Measurements from ENCODE around the gene RAP1A.

DNA sequence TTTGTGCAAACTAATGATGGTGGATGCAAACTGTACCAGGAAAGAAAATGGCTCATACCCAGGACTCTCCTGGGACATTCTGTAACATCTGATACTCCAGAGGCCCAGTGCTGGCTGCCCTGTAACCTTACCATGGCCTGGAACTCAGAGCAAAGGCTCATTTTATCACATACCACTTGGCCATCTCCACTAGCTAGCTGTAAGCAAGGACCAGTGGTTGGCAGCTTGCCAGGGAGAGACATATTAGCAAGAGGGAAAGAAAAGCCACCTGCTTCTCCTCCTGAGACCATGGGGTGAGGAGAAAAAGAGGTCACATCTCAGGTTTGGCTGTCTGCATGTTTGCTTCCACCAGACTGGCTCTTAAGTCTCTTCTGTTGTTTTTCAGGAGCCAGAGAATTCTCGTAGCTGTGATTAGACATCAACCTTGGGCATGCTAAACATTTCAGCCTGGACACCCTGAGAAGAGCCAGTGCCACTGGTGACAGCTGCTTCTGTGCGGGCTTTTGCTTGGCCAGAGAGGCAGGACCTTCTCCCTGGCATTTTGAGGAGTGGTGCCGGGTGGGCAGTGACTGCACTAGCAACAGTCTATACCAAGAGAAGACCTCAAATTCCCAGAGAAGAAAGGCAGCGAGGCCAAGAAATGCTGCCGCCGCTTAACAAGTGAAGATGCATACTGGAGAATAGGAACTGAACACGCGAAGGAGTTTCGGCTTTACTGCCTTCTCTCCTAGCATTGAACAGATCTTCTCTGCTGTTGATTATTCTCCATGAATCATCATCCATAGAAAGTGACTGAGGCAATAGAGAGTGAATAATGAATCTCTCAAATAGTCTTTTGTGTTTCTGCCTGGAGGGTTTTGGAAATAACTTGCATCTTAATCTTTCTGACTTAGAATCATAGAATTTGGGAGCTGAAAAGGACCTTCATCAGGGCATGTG lies 126.4 kb downstream of the RAP1A start:
- TF ChIP-seq, protein P1, sequence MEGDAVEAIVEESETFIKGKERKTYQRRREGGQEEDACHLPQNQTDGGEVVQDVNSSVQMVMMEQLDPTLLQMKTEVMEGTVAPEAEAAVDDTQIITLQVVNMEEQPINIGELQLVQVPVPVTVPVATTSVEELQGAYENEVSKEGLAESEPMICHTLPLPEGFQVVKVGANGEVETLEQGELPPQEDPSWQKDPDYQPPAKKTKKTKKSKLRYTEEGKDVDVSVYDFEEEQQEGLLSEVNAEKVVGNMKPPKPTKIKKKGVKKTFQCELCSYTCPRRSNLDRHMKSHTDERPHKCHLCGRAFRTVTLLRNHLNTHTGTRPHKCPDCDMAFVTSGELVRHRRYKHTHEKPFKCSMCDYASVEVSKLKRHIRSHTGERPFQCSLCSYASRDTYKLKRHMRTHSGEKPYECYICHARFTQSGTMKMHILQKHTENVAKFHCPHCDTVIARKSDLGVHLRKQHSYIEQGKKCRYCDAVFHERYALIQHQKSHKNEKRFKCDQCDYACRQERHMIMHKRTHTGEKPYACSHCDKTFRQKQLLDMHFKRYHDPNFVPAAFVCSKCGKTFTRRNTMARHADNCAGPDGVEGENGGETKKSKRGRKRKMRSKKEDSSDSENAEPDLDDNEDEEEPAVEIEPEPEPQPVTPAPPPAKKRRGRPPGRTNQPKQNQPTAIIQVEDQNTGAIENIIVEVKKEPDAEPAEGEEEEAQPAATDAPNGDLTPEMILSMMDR (conservative IDR thresholded peaks at IDR 0.05; ENCODE audit: low read length): no peak
- no peak for TF ChIP-seq EZH2phosphoT487 (IDR thresholded peaks at IDR 0.05; ENCODE audit: borderline replicate concordance)
